Natural killer cell (primary cell): Measurements from ENCODE around the gene FCMR. TPM values are rescaled to one million over a fixed set of nuclear protein-coding genes. Genes with fewer than 3 reads are reported as not detected.

Experiments
- ATAC-seq, 3 donors: fragments of 150-1000 bp in 2 of 3; fragments of 200-7000 bp in 1 of 3; cut with Tn5 transposase; 1 replicate in 1 of 3; 2 replicates in 2 of 3; pipeline ENCODE4 v1.10.0; 2021; ENCODE audit warnings: mild to moderate bottlenecking in 2 of 3, moderate library complexity in 2 of 3
- DNase-seq, 2 donors: peaks; one replicate each; pipeline versions ENCODE4 v3.0.0 to v3.0.0-alpha.2; 2013 to 2021; ENCODE audit warnings: mixed read lengths in 1 of 2
- H3K27ac ChIP-seq: one replicate; pipeline ENCODE4 v1.5.1; 2013; ENCODE audit warnings: mild to moderate bottlenecking, low read length
- H3K27me3 ChIP-seq: one replicate; pipeline ENCODE4 v1.6.1; 2013; ENCODE audit warnings: low read length; ENCODE audit not compliant: control insufficient read depth, insufficient read depth
- H3K36me3 ChIP-seq: one replicate; pipeline ENCODE4 v1.6.1; 2013; ENCODE audit warnings: low read length; ENCODE audit not compliant: control insufficient read depth, insufficient read depth
- H3K4me1 ChIP-seq: one replicate; pipeline ENCODE4 v1.6.1; 2013; ENCODE audit warnings: low read length; ENCODE audit not compliant: control insufficient read depth, insufficient read depth
- H3K4me3 ChIP-seq: one replicate; pipeline ENCODE4 v1.5.1; 2013; ENCODE audit warnings: low read length
- H3K9me3 ChIP-seq: one replicate; pipeline ENCODE4 v1.6.1; 2013; ENCODE audit warnings: low read length; ENCODE audit not compliant: control insufficient read depth, insufficient read depth
- H3K27ac Mint-ChIP-seq, 2 donors: one replicate each; pipeline ENCODE4 v1.8.0; 2022; ENCODE audit warnings: mild to moderate bottlenecking in 2 of 2, mixed read lengths in 2 of 2, moderate library complexity in 1 of 2
- H3K27me3 Mint-ChIP-seq, 2 donors: one replicate each; pipeline ENCODE4 v1.8.0; 2022; ENCODE audit warnings: low read depth in 2 of 2, mixed read lengths in 2 of 2
- H3K36me3 Mint-ChIP-seq: one replicate; pipeline ENCODE4 v1.8.0; 2022; ENCODE audit warnings: mixed read lengths
- H3K4me1 Mint-ChIP-seq, 2 donors: one replicate each; pipeline ENCODE4 v1.8.0; 2022; ENCODE audit warnings: mixed read lengths in 2 of 2
- H3K4me3 Mint-ChIP-seq: one replicate; pipeline ENCODE4 v1.8.0; 2022; ENCODE audit warnings: mild to moderate bottlenecking, moderate library complexity, mixed read lengths
- H3K9me3 Mint-ChIP-seq, 2 donors: one replicate each; pipeline ENCODE4 v1.8.0; 2022; ENCODE audit warnings: mixed read lengths in 2 of 2
- WGBS: methylation state at CpG from one replicate; pipeline ENCODE4 v1.1.7; 2013; ENCODE audit warnings: missing lambda C conversion rate; ENCODE audit not compliant: insufficient coverage; 5-methylcytosine and 5-hydroxymethylcytosine counted together
- intact Hi-C: fragments of 100-400 bp; cut with micrococcal nuclease; formaldehyde crosslinking; loops from one replicate; pipeline ENCODE4 v1.14.2; 2022
- total RNA-seq, 4 donors: library from RNA; stranded (reverse); fragments of 120-200 nt in 1 of 4; gene quantifications; one replicate each; pipeline versions ENCODE4 v1.2.3 to v1.2.4, GENCODE V29; 2013 to 2022
- TF ChIP-seq, protein P1 (sequence below): fragments of 200-600 bp; IDR thresholded peaks from one replicate; pipeline ENCODE4 v1.8.0; 2022; ENCODE audit warnings: antibody characterized with exemption

Gene FCMR
- total RNA-seq, 3 donors from 2014 or later (not counting 1 experiment from before 2014, with no cell fraction given): 157 to 178 (median 177) TPM

DNA sequence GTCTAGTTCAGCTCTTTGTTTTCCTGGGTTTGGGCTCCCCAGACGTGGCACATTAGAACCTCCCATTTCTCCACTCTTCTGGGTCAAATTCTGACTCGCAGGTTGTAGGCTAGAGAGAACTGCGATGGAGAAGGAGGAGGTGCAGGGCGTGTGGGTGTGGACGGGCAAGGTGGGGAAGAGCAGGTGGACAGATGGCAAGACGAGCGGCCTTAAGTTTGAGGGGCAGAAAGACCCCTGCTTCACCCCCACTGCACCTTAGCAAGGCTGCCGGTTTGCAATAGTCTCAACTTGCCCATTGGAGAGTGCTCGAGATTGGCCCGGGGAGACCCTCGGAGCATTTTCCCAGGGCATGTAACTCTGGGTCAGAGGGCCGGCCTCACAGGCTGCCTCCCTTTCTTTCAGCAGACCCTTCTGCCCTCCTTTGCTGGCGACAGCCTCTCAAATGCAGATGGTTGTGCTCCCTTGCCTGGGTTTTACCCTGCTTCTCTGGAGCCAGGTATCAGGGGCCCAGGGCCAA, 22.8 kb downstream of the FCMR start:
- Mint-ChIP-seq H3K4me1 (peaks cover 0 to 26% of the 10 kb centered on the region in 2 donors), H3K9me3 (no peaks in the 10 kb centered on the region), H3K36me3 (peaks cover 5% of the 10 kb centered on the region), H3K27ac (peak overlapping the region in 1 of 2 donors; percentile 83), H3K27me3 (peaks cover 0 to 3% of the 10 kb centered on the region in 2 donors), H3K4me3 (no peak overlapping the region)
- no peaks in the 10 kb centered on the region for H3K27me3 ChIP-seq
- H3K4me1 ChIP-seq: no peaks in the 10 kb centered on the region
- peaks cover 20% of the 10 kb centered on the region for H3K36me3 ChIP-seq
- ATAC-seq (no peak), DNase-seq (no peak)
- intact Hi-C loops: no loop called here
- 89% methylated on average over 13 of the region's 13 CpGs for WGBS
- TF ChIP-seq, protein P1, sequence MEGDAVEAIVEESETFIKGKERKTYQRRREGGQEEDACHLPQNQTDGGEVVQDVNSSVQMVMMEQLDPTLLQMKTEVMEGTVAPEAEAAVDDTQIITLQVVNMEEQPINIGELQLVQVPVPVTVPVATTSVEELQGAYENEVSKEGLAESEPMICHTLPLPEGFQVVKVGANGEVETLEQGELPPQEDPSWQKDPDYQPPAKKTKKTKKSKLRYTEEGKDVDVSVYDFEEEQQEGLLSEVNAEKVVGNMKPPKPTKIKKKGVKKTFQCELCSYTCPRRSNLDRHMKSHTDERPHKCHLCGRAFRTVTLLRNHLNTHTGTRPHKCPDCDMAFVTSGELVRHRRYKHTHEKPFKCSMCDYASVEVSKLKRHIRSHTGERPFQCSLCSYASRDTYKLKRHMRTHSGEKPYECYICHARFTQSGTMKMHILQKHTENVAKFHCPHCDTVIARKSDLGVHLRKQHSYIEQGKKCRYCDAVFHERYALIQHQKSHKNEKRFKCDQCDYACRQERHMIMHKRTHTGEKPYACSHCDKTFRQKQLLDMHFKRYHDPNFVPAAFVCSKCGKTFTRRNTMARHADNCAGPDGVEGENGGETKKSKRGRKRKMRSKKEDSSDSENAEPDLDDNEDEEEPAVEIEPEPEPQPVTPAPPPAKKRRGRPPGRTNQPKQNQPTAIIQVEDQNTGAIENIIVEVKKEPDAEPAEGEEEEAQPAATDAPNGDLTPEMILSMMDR: no peak
- H3K9me3 ChIP-seq: no peaks in the 10 kb centered on the region
- H3K4me3 ChIP-seq: no peak overlapping the region
- H3K27ac ChIP-seq: no peak overlapping the region

- Histone ChIP-seq H3K36me3 (peaks cover 13% of the 10 kb centered on the region), H3K4me3 (no peak overlapping the region), H3K9me3 (no peaks in the 10 kb centered on the region), H3K27me3 (no peaks in the 10 kb centered on the region), H3K4me1 (no peaks in the 10 kb centered on the region), H3K27ac (no peak overlapping the region)
- Mint-ChIP-seq H3K27ac (peak overlapping the region in 1 of 2 donors; percentile 83), H3K9me3 (no peaks in the 10 kb centered on the region), H3K4me3 (no peak overlapping the region), H3K36me3 (no peaks in the 10 kb centered on the region), H3K4me1 (peaks cover 0 to 21% of the 10 kb centered on the region in 2 donors), H3K27me3 (peaks cover 0 to 3% of the 10 kb centered on the region in 2 donors)
- 89% methylated on average over 10 of the region's 11 CpGs for WGBS
- TF ChIP-seq, protein P1: no peak
- DNase-seq (no peak), ATAC-seq (no peak)
- intact Hi-C loops: no loop called here
Observed at GRCh38 chr1:206898089-206898914, 23.4 kb downstream of the FCMR start.

- no peak within 1 kb of the TSS for H3K27ac Mint-ChIP-seq
- DNase-seq: no peak
- no peak within 1 kb of the TSS for H3K4me3 Mint-ChIP-seq
Observed at GRCh38 chr1:206897175-206897574, 24.6 kb downstream of the FCMR start, which contains the start of gene IL24. IL24 (plus strand) TSS chr1:206897443; CDS start chr1:206897833, 390 bp downstream.

More at GRCh38 chr1:206897175-206897574, 24.6 kb downstream of the FCMR start, which contains the start of gene IL24:
- no peaks in the 10 kb centered on the region for H3K9me3 ChIP-seq
- H3K27ac ChIP-seq: no peak within 1 kb of the TSS
- TF ChIP-seq, protein P1: no peak
- Mint-ChIP-seq H3K9me3 (no peaks in the 10 kb centered on the region), H3K36me3 (no peaks in the 10 kb centered on the region), H3K4me1 (peaks cover 0 to 21% of the 10 kb centered on the region in 2 donors), H3K27me3 (peaks cover 0 to 3% of the 10 kb centered on the region in 2 donors)
- WGBS: no CpG with 5 or more reads among the region's 4 CpGs
- ATAC-seq: no peak
- intact Hi-C loops: no loop called here
- peaks cover 4% of the 10 kb centered on the region for H3K36me3 ChIP-seq
- H3K4me3 ChIP-seq: no peak within 1 kb of the TSS
- H3K4me1 ChIP-seq: no peaks in the 10 kb centered on the region
- no peaks in the 10 kb centered on the region for H3K27me3 ChIP-seq
